Panc1 (cell line): ENCODE results near the gene DSCAML1. TPM values are rescaled to one million over a fixed set of nuclear protein-coding genes. Genes with fewer than 3 reads are reported as not detected.

Source experiments
- ATAC-seq: fragments of 200-7000 bp; cut with Tn5 transposase; 2 replicates; pipeline ENCODE4 v1.9.1; 2020; ENCODE audit warnings: mild to moderate bottlenecking, moderate library complexity
- BruUV-seq: library from RNA; stranded (reverse); fragments of 400-500 nt; replicated peaks from 2 replicates; lab custom pipeline; 2021; lab: Mats Ljungman, UMichigan
- CTCF ChIA-PET: fragments of 300-600 bp; sonication (Branson Sonifier 250); formaldehyde crosslinking; loops from one replicate; lab custom pipeline; 2022; ENCODE audit warnings: antibody characterized with exemption; lab: Charles Lee
- POLR2A ChIA-PET: fragments of 300-600 bp; sonication (Branson Sonifier 250); formaldehyde crosslinking; loops from one replicate; lab custom pipeline; 2022; ENCODE audit warnings: antibody characterized with exemption; lab: Charles Lee
- DNase-seq: peaks from one replicate; pipeline ENCODE4 v3.0.0-alpha.2; 2010; ENCODE audit warnings: low read depth, low spot score
- H3K27ac ChIP-seq: 2 replicates; pipeline ENCODE4 v1.5.1; 2011; ENCODE audit warnings: mild to moderate bottlenecking, low read length, inconsistent platforms
- H3K27me3 ChIP-seq: fragments of 200-500 bp; sonication (Bioruptor generic); 2 replicates; pipeline ENCODE4 v1.6.0; 2014; ENCODE audit warnings: low read length, inconsistent platforms; ENCODE audit not compliant: control insufficient read depth, insufficient read depth
- H3K36me3 ChIP-seq: fragments of 200-500 bp; sonication (Bioruptor generic); 2 replicates; pipeline ENCODE4 v1.5.1; 2014; ENCODE audit warnings: inconsistent platforms, mild to moderate bottlenecking, low read length, moderate library complexity; ENCODE audit not compliant: control insufficient read depth, insufficient read depth
- H3K4me1 ChIP-seq: 2 replicates; pipeline ENCODE4 v1.5.1; 2011; ENCODE audit warnings: inconsistent platforms, mild to moderate bottlenecking, low read length, moderate library complexity; ENCODE audit not compliant: control insufficient read depth, insufficient read depth
- H3K4me3 ChIP-seq, 2 experiments: 2 replicates each; pipeline ENCODE4 v1.5.1; 2011 to 2012; ENCODE audit warnings: low read depth in 2 of 2, low read length in 2 of 2, mild to moderate bottlenecking in 2 of 2, inconsistent platforms in 1 of 2, moderate library complexity in 1 of 2
- H3K9me3 ChIP-seq: fragments of 200-500 bp; sonication (Bioruptor generic); 2 replicates; pipeline ENCODE4 v1.5.1; 2014; ENCODE audit warnings: low read depth, mild to moderate bottlenecking, inconsistent platforms, low read length, moderate library complexity; ENCODE audit not compliant: control insufficient read depth, insufficient read depth
- CTCF ChIP-seq: fragments of 450-650 bp; IDR thresholded peaks from 2 replicates; pipeline ENCODE4 v1.5.1; 2017; ENCODE audit warnings: mild to moderate bottlenecking
- POLR2AphosphoS5 ChIP-seq: IDR thresholded peaks from 2 replicates; pipeline ENCODE4 v1.6.1; 2012; ENCODE audit warnings: mild to moderate bottlenecking, low read depth, low read length, moderate library complexity
- SIN3A ChIP-seq: IDR thresholded peaks from 2 replicates; pipeline ENCODE4 v1.6.1; 2012; ENCODE audit warnings: low read depth, mild to moderate bottlenecking, low read length, moderate library complexity, borderline replicate concordance; ENCODE audit not compliant: insufficient read depth
- TCF7L2 ChIP-seq: IDR thresholded peaks from 2 replicates; pipeline ENCODE4 v1.6.1; 2011; ENCODE audit warnings: mild to moderate bottlenecking, low read depth, low read length, inconsistent platforms
- in situ Hi-C: cut with HindIII; loops from 2 replicates; pipeline ENCODE4 v1.10.0; 2016; ENCODE audit warnings: low sequenced_read_pairs, low pct_unique_long_range_greater_than_20kb
- intact Hi-C: fragments of 100-400 bp; cut with micrococcal nuclease; formaldehyde crosslinking; loops from one replicate; pipeline ENCODE4 v1.10.0; 2022; ENCODE audit not compliant: unreplicated experiment
- total RNA-seq: library from RNA; stranded (reverse); gene quantifications from one replicate; pipeline ENCODE4 v1.2.1, GENCODE V29; 2021; ENCODE audit not compliant: unreplicated experiment
- TF ChIP-seq, protein P1 (sequence below), 2 experiments: IDR thresholded peaks; 2 replicates each; pipeline ENCODE4 v1.6.1; 2011 to 2012; ENCODE audit warnings: low read depth in 2 of 2, control low read depth in 1 of 2, low read length in 1 of 2, mild to moderate bottlenecking in 1 of 2, moderate library complexity in 1 of 2; ENCODE audit not compliant: insufficient read depth in 1 of 2

DSCAML1 gene
- total RNA-seq, 1 experiment from 2014 or later, result 1.6 TPM

DNA sequence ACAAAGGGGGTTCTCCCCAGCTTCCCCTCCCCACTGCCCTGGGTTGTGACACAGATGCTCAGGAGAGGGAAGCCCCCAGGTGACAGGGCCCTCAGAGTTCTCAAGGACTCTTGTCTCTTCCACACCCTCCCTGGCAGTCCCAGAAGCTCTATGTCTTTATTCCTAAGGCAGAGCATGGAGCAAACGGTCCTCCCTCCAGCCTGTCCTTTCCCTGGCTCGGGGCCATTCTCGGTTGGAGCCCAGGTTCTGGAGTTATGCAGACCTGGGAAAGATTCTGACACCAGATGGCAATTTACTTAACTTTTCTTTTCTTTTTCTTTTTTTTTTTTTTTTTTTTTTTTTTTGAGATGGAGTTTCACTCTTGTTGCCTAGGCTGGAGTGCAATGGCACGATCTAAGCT lies 282.8 kb downstream of the DSCAML1 start:
- Histone ChIP-seq H3K4me1 (0 out of 2 replicates have a peak, but pooled peaks cover 4% of the 10 kb centered on the region), H3K27ac (no peak overlapping the region), H3K9me3 (no peaks in the 10 kb centered on the region), H3K27me3 (peaks cover 2% of the 10 kb centered on the region; the same call in 1 of the 2 replicates), H3K36me3 (no peaks in the 10 kb centered on the region), H3K4me3 (no peak overlapping the region)
- in situ Hi-C loops (no loop called here), intact Hi-C loops (no loop called here)
- no TSS peak for BruUV-seq
- TF ChIP-seq SIN3A, result no peak
- TF ChIP-seq POLR2AphosphoS5, result no peak
- ChIA-PET POLR2A (no interaction called here), CTCF (no interaction called here)
- ATAC-seq (no peak), DNase-seq (no peak)

DNA sequence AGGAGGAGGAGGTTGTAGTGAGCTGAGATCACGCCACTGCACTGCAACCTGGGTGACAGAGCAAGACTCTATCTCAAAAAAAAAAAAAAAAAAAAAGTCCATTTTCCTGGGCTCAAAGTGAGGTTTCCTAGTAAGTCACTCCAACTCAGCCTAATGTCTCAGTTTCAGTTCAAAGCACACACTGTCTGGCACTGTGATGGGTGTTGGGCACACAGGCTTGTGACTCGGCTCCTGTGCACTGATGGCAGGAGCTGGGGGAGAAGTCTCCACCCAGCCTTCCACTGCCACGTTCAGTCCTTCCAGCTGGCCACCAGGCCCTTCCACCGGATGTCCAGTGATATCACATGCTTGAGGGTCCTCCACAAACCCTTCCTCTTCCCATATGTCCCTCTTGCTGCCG lies 283.4 kb downstream of the DSCAML1 start:
- no peaks in the 10 kb centered on the region for H3K36me3 ChIP-seq
- no peaks in the 10 kb centered on the region for H3K9me3 ChIP-seq
- ATAC-seq (no peak), DNase-seq (no peak)
- ChIA-PET CTCF (interaction anchor here (0.7 kb wide), 1 partner anchor 945 kb away, joined by 6 read pairs; no protein-coding TSS in a partner anchor), POLR2A (no interaction called here)
- no peak overlapping the region for H3K27ac ChIP-seq
- no peak overlapping the region for H3K4me3 ChIP-seq
- TF ChIP-seq, protein P1, sequence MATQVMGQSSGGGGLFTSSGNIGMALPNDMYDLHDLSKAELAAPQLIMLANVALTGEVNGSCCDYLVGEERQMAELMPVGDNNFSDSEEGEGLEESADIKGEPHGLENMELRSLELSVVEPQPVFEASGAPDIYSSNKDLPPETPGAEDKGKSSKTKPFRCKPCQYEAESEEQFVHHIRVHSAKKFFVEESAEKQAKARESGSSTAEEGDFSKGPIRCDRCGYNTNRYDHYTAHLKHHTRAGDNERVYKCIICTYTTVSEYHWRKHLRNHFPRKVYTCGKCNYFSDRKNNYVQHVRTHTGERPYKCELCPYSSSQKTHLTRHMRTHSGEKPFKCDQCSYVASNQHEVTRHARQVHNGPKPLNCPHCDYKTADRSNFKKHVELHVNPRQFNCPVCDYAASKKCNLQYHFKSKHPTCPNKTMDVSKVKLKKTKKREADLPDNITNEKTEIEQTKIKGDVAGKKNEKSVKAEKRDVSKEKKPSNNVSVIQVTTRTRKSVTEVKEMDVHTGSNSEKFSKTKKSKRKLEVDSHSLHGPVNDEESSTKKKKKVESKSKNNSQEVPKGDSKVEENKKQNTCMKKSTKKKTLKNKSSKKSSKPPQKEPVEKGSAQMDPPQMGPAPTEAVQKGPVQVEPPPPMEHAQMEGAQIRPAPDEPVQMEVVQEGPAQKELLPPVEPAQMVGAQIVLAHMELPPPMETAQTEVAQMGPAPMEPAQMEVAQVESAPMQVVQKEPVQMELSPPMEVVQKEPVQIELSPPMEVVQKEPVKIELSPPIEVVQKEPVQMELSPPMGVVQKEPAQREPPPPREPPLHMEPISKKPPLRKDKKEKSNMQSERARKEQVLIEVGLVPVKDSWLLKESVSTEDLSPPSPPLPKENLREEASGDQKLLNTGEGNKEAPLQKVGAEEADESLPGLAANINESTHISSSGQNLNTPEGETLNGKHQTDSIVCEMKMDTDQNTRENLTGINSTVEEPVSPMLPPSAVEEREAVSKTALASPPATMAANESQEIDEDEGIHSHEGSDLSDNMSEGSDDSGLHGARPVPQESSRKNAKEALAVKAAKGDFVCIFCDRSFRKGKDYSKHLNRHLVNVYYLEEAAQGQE (IDR thresholded peaks at IDR 0.05; ENCODE audit: insufficient read depth in 1 of 2, low read depth in 2 of 2, low read length in 1 of 2), result no peak
- TF ChIP-seq POLR2AphosphoS5, result no peak
- no peak for TF ChIP-seq TCF7L2
- TF ChIP-seq SIN3A, result no peak
- no peak for TF ChIP-seq CTCF
- BruUV-seq, result no TSS peak
- peaks cover 2% of the 10 kb centered on the region; the same call in 1 of the 2 replicates for H3K27me3 ChIP-seq
- intact Hi-C loops, result no loop called here
- in situ Hi-C loops, result no loop called here
- 0 out of 2 replicates have a peak, but pooled peaks cover 4% of the 10 kb centered on the region for H3K4me1 ChIP-seq

- ATAC-seq, result no peak
- Histone ChIP-seq H3K9me3 (no peaks in the 10 kb centered on the region), H3K27ac (no peak overlapping the region), H3K4me1 (0 out of 2 replicates have a peak, but pooled peaks cover 4% of the 10 kb centered on the region), H3K27me3 (peaks cover 2% of the 10 kb centered on the region; the same call in 1 of the 2 replicates), H3K36me3 (no peaks in the 10 kb centered on the region), H3K4me3 (no peak overlapping the region)
- no TSS peak for BruUV-seq
- in situ Hi-C loops (no loop called here), intact Hi-C loops (no loop called here)
- POLR2A ChIA-PET, result no interaction called here
- DNase-seq, result no peak
- CTCF ChIA-PET, result no interaction called here
- no peak for TF ChIP-seq CTCF
- no peak for TF ChIP-seq SIN3A
- TF ChIP-seq, protein P1 (IDR thresholded peaks at IDR 0.05; ENCODE audit: insufficient read depth in 1 of 2, low read depth in 2 of 2, low read length in 1 of 2), result no peak
- TF ChIP-seq POLR2AphosphoS5, result no peak
These were observed 285.0 kb downstream of the DSCAML1 start for GRCh38 chr11:117511931-117512539.
